AG04449 (cell line): ENCODE results near the gene CDC27.

Experiments used
- CTCF ChIA-PET: fragments of 350-600 bp; formaldehyde crosslinking; extraction: SDS; loops from one replicate; lab custom pipeline; 2021; ENCODE audit warnings: antibody characterized with exemption; lab: Yijun Ruan, JAX
- POLR2A ChIA-PET: fragments of 400-600, 350-600 bp; formaldehyde crosslinking; extraction: SDS; loops from one replicate; lab custom pipeline; 2020; ENCODE audit warnings: antibody characterized with exemption, inconsistent platforms; lab: Yijun Ruan, JAX
- DNase-seq: peaks from one replicate; pipeline ENCODE4 v3.0.0-alpha.2; 2010; ENCODE audit warnings: low read depth, low spot score
- H3K4me3 ChIP-seq: 2 replicates; pipeline ENCODE4 v1.5.1; 2011; ENCODE audit warnings: low read depth, mild to moderate bottlenecking, control low read depth, low read length
- TF ChIP-seq, protein P1 (sequence below): IDR thresholded peaks from one replicate; pipeline ENCODE4 v1.5.1; 2011; ENCODE audit warnings: mild to moderate bottlenecking, moderate library complexity, low read length, control low read depth, inconsistent platforms; ENCODE audit not compliant: insufficient read depth; ENCODE audit errors: missing control alignments

CDC27 gene

DNA sequence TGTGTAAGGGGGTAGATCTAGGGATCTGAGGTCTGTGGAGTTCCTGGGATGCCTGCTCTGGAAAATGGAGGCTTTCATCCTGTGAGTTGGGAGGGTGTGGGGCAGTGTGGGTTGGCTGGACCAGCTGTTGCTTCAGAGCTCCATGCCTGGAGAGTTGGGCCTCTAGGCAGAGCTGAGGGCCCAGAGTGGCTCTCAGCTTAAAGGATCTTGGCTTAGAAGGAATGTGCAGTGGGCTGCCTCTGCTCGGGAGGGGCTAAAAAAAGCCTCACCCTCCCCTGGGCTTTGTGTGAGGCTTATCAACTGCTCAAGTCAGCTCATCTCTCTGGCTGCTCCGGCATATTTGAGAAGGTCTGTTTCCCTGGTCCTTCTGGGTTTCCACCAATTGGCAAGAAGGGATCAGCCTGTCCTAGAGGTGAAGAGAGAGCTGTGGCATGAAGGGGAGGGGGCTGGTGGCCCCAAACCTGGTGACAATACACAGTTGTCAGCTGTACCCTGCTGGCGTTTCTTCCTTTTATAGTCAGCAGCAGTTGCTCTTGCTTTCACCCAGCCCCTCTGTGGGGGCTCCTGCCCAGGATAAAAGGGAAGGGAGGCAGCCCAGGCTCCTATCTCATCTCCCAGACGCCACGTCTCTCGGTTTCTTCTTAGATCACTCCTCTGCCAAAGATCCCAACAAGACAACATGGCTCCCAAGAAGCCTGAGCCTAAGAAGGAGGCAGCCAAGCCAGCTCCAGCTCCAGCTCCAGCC is 19.8 kb upstream of the CDC27 start, which contains the start of gene MYL4:
MYL4 (plus strand) TSS at position 605 of the 745 bp plus-strand sequence; CDS start at position 680, 75 bp downstream.
- POLR2A ChIA-PET: no interaction called here
- CTCF ChIA-PET: interaction anchor here (2.0 to 3.9 kb wide), 4 partner anchors 11 to 107 kb away, joined by 5 to 18 read pairs (median 13); no protein-coding TSS in a partner anchor
- no peak for DNase-seq
- H3K4me3 ChIP-seq: no peak within 1 kb of the TSS
- TF ChIP-seq, protein P1, sequence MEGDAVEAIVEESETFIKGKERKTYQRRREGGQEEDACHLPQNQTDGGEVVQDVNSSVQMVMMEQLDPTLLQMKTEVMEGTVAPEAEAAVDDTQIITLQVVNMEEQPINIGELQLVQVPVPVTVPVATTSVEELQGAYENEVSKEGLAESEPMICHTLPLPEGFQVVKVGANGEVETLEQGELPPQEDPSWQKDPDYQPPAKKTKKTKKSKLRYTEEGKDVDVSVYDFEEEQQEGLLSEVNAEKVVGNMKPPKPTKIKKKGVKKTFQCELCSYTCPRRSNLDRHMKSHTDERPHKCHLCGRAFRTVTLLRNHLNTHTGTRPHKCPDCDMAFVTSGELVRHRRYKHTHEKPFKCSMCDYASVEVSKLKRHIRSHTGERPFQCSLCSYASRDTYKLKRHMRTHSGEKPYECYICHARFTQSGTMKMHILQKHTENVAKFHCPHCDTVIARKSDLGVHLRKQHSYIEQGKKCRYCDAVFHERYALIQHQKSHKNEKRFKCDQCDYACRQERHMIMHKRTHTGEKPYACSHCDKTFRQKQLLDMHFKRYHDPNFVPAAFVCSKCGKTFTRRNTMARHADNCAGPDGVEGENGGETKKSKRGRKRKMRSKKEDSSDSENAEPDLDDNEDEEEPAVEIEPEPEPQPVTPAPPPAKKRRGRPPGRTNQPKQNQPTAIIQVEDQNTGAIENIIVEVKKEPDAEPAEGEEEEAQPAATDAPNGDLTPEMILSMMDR: no peak

DNA sequence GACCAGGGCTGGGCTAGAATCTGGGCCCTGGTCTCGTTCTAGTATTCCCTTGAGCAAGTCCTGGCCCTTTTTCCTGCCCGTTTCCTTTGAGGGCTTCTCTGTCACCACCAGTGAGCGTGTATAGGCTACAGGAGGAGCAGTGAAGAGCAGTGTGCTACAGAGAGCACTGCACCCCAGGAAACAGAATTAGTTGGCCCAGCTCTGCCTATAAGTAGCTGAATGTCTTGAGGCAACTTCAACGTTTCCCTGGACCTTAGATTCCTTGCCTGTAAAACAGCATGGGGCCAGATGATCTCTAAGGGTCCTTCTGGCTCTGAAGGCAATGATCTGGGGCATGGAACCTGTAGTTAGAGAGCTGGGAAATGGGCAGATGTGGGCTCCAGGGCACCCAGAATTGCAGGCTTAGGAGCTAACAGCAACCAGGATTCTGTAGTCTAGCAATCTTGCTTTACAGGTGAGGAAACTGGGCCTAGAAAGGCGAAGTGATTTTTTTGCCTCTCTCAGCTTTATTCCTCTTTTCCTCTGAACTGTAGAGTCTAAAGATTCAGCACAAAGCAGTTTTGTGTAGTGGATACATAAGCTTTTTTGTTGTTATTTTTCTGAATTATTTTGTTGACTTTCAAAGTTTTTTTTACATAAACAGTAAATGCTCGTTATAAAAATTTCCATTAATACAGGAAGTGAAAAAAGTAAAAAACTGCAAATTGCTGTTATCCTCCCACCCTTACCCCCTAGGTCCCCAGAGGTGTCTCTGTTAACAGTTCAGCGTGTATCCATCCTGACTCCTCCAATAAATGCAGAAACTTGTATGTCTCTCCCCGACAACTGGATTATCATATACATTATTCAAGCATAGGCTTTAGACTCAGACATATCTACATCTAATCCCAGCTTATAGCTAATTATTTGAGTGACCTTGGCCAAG is 18.3 kb upstream of the CDC27 start:
- ChIA-PET POLR2A (no interaction called here), CTCF (interaction anchor here (1.2 to 3.9 kb wide), 5 partner anchors 12 to 108 kb away, joined by 3 to 18 read pairs (median 10); no protein-coding TSS in a partner anchor)
- no peak for DNase-seq
- TF ChIP-seq, protein P1: no peak
- H3K4me3 ChIP-seq: no peak overlapping the region

- no peak overlapping the region; the same call in 1 of the 2 replicates for H3K4me3 ChIP-seq
- ChIA-PET CTCF (interaction anchor here (0.6 to 3.9 kb wide), 4 partner anchors 25 to 143 kb away, joined by 3 to 16 read pairs (median 3); no protein-coding TSS in a partner anchor), POLR2A (no interaction called here)
- TF ChIP-seq, protein P1: no peak
- DNase-seq: peak; percentile 63
These were observed 16.4 kb upstream of the CDC27 start for GRCh38 chr17:47205419-47205963.

DNA sequence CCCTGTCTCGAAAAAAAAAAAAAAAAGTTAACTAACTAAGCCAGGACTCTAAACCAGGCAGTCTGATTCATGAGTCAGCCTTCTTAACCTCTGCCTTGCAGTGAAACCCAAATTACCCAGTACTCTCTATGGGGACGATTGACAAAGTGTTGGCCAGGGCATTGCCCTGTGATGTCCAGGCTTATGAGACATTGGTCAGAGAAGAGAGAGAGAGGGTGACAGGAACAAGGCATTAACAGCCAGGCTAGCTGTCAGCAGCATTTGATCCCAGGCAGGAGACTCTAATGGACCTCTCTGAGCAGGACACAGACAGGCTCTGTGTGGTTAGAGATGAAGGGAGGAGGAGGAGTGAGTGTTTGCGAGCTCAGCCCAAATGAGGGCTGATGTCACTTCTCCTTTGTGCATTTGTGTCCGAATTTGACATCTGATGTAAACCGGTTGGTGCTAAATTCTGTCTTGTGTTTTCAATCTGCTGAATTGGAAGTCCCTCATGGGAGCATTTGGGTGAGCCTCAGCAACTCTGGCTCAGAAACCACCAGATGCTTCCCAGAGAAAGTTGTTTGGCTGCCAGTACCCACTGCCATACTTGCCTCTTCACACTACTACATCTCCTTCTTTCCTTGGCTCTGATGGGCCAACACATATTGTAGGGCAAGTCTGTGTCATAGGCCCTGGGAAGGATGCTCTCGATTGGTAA is 15.8 kb upstream of the CDC27 start:
- H3K4me3 ChIP-seq: no peak overlapping the region
- CTCF ChIA-PET: interaction anchor here (0.6 to 1.5 kb wide), 2 partner anchors 25 to 143 kb away, joined by 3 read pairs; no protein-coding TSS in a partner anchor
- TF ChIP-seq, protein P1: no peak
- no peak for DNase-seq
- POLR2A ChIA-PET: interaction anchor here (1.0 kb wide), 1 partner anchor 16 kb away, joined by 4 read pairs; the partner anchor contains the start of gene CDC27

GRCh38 chr17:47203984-47204721 is 15.1 kb upstream of the CDC27 start:
- H3K4me3 ChIP-seq: no peak overlapping the region
- CTCF ChIA-PET: interaction anchor here (1.0 to 1.5 kb wide), 3 partner anchors 19 to 26 kb away, joined by 3 read pairs; no protein-coding TSS in a partner anchor

More at GRCh38 chr17:47203984-47204721, 15.1 kb upstream of the CDC27 start:
- DNase-seq: no peak
- POLR2A ChIA-PET: interaction anchor here (1.0 kb wide), 1 partner anchor 15 kb away, joined by 4 read pairs; the partner anchor contains the start of gene CDC27
- TF ChIP-seq, protein P1: no peak
